Pons (tissue), 1 donor: ENCODE measurements around the gene ETV6.

Source experiments
- DNase-seq: peaks from one replicate; pipeline ENCODE4 v3.0.0-alpha.2; 2016; ENCODE audit warnings: low spot score

ETV6 gene

DNA sequence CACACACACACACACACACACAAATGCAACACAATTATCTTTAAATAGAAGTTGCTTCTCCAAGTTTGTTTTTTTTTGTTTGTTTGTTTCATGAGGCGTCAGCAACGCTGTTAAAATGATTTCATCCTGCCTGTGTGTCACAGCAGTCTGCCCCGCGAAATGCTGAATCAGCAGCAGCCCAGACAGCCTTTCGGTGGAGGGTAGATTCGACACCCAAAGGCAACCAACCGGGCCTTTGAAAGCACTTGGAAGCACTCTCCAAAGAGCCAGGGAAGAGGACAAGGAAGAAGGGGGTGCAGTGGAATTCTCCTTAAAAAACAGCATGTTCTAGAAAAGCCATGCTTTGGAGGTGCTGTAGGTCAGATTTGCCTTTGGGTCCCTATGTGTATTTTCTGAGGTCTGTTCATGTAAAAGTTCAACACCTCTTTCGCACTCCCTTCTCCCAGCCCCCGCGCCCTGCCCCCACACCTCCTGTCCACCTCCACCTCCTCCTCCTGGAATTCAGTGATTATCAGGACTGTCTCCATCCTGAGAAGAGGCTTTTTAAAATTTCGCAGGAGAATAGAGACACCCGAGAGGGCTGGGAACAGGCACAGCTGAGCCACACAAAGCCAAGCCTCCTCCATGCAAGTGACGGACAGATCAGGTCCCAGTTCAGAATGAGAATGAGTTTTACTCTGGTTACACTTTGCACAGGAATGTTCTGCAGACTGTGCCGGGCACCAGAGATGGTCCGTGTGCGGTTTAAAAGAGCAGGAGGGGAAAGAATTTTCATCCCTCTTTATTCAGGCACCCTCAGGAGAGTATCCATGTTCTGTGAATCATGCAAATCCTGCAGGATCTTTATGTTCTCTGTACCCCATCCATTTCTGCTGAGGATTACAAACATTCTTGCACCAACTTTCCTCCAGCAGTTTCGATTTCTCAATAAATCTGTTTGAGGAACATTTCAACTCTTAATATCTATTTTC is 177.9 kb downstream of the ETV6 start:
- DNase-seq = no peak

GRCh38 chr12:11829764-11830194 is 180.3 kb downstream of the ETV6 start:
- no peak for DNase-seq

DNA sequence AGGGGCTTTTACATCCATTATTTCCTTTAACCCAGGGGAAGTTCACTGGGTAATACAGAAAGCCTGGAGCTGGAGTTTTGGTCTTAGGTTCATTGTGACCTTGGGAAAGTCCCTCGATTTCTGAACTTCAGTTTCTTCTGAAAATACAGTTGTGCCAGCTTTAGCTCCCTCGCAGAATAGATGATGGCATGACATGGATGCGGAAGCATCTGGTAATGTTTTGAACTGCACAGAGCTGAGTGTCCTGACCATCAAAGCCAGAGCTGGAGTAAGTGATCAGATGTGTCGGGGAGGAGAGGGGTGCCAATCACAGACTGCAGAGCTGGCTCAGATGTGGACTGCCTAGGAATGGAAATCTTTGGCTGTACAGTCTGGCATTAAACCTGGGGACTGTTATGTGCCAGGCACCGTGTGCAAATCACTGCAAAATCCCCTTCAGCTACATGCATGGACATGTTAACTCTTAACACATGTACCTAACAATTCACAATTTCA is 180.9 kb downstream of the ETV6 start:
- no peak for DNase-seq

- DNase-seq = no peak
These were observed 182.6 kb downstream of the ETV6 start for GRCh38 chr12:11832093-11832492.

DNA sequence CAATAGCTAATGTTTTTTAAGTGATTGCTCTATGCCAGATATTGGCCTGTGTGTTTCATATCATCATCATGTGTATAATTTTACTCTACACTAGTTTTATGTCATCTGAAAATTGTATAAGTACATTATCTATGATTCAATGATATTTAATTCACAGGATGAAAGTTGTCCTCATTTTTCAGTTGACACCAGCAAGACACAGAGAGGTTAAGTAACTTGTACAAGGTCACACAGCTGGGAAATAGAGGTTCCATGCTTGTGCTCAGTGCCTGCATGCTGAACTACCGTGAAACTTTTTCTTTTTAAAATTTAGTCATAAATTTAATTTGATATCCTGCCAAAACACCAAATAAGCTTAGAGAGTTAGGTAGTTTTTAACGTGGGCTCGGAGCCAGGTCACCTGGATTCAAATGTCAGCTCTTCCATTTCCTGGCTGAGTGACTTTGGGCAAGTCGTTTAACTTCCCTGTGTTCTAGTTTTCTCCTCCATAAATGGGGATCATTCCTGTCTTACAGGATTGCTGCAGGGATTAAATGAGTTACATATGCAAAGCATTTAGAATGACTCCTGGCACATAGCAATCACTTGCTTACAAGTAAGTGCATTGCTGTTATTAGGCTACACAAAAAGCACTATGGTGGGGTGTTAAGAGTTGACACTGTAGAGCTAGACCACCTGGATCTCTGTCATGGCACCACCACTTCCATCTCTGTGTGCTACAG is 183.9 kb downstream of the ETV6 start:
- no peak for DNase-seq

- no peak for DNase-seq
These were observed 184.8 kb downstream of the ETV6 start for GRCh38 chr12:11834104-11834812.

- DNase-seq = no peak
These were observed 185.5 kb downstream of the ETV6 start for GRCh38 chr12:11834931-11835330.

GRCh38 chr12:11836282-11837151 is 187.0 kb downstream of the ETV6 start:
- peak; percentile 75 for DNase-seq

GRCh38 chr12:11837216-11837934 is 187.9 kb downstream of the ETV6 start:
- DNase-seq = no peak

GRCh38 chr12:11838403-11838802 is 188.9 kb downstream of the ETV6 start:
- DNase-seq = no peak

DNA sequence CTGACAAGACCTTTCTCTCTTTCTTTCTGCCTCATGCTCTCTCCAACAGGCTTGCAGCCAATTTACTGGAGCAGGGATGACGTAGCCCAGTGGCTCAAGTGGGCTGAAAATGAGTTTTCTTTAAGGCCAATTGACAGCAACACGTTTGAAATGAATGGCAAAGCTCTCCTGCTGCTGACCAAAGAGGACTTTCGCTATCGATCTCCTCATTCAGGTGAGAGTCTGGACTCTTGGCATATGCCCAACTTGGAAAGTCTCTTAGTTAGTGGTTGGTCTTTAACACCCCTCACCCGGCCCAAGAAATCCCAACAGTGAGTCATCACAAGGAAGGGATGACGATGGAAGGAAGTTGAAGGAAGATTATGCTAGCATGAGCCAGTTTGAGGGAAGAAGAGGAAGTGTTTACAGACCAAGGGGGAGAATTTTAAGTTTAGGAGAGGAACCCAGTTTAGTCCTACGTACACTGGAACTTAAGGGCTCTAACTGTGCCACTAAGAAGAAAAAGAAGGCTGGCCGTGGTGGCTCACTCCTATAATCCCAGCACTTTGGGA is 189.7 kb downstream of the ETV6 start:
- DNase-seq = peak; percentile 84

DNA sequence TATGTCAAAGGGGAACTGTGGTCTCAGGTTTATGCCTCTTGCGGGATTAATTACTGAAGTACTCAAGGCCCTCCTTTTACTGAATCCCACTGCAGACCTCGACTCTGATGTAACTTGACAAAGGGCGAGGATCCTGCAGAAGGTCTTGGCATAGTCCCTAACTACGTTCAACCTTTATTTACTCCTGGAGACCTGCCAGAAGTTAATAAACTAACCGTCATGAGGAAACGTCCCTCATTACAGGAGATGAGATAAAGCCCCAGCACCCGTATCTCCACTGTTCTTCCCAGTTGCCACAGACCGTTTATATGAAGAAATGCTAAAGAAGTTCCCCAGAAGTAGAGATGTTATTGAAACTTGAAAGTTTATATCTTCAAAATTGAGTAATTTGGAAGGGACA is 190.9 kb downstream of the ETV6 start:
- DNase-seq = no peak

DNA sequence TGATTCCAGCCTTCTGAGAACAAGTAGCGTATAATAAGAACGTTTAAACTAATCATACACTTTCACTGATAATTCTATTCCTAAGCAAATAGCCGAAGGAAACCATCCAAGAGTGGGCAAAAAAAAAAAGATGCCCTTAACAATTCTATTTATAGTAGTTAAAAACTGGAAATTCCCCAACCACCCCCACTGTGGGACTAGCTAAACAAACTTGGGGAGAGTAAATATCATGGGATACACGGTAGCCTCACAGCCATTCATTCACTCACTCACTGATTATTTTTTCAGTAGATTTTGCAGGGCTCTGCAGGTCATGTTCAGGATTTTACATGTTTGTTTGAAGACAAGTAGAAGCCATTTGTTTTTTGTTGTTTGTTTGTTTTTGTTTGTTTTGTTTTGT is 197.0 kb downstream of the ETV6 start:
- no peak for DNase-seq

GRCh38 chr12:11847539-11847938 is 198.1 kb downstream of the ETV6 start:
- DNase-seq = no peak

GRCh38 chr12:11849757-11850504 is 200.5 kb downstream of the ETV6 start:
- DNase-seq = no peak

- DNase-seq = no peak
These were observed 203.7 kb downstream of the ETV6 start for GRCh38 chr12:11853126-11853525.

GRCh38 chr12:11854011-11854499 is 204.6 kb downstream of the ETV6 start:
- DNase-seq = no peak

DNA sequence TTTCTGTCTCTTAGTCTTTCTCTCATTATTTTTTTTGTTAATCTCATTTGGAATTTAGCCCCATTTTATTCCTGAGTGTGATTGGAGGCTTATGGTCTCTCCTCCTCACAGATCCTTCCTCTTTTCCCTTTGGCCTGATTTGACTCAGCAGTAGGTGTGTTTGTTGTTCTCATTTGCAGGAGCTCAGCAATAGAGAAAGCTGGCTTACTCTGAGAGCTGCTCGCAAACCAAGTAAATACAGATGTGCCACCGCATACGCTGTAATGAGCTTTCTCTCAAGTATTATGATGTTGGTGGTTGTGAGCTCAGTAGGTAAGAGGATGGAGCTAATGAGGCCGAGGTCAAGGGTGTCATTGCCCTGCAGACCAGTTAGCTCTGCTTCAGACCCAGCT is 206.5 kb downstream of the ETV6 start:
- peak; percentile 46 for DNase-seq

DNA sequence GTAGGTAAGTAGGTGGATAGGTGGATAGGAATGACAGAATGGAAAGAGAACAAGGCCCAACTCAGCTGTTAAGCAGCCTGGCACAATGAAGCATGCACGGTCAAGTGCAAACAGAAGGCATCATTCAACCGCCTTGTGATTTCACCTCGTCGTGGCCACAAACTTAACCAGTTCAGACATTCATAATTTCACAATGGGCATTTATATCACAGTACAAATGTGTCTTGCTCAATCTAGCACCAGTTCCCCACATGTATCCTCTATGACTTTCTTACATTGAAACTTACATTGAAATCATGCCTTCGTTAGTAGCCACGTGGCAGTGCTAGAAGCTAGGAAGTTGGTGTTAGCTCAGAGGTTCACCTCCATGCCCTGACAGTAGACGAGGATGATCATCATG is 207.5 kb downstream of the ETV6 start:
- no peak for DNase-seq
